Activated CD4-positive, alpha-beta T cell treated with anti-CD3 and anti-CD28 coated beads for 36 hours (primary cell): ENCODE results near the gene KLK8. TPM values are rescaled to one million over a fixed set of nuclear protein-coding genes. Genes with fewer than 3 reads are reported as not detected.

Source experiments
- ATAC-seq: fragments of 200-7000 bp; cut with Tn5 transposase; one replicate; pipeline ENCODE4 v1.10.0; 2021; ENCODE audit warnings: mild to moderate bottlenecking, moderate library complexity
- CTCF ChIA-PET: fragments of 350-600 bp; sonication (Branson Sonifier 250); formaldehyde crosslinking; loops from one replicate; lab custom pipeline; 2021; ENCODE audit warnings: antibody characterized with exemption; lab: Charles Lee
- POLR2A ChIA-PET: fragments of 350-600 bp; sonication (Branson Sonifier 250); formaldehyde crosslinking; loops from one replicate; lab custom pipeline; 2021; ENCODE audit warnings: antibody characterized with exemption, inconsistent platforms; lab: Charles Lee
- DNase-seq: peaks from one replicate; pipeline ENCODE4 v3.0.0-alpha.2; 2020
- H3K27ac Mint-ChIP-seq: one replicate; pipeline ENCODE4 v1.8.0; 2021; ENCODE audit warnings: mixed read lengths
- H3K27me3 Mint-ChIP-seq: one replicate; pipeline ENCODE4 v1.8.0; 2021; ENCODE audit warnings: mixed read lengths
- H3K36me3 Mint-ChIP-seq: one replicate; pipeline ENCODE4 v1.8.0; 2021; ENCODE audit warnings: low read depth, mixed read lengths
- H3K4me1 Mint-ChIP-seq: one replicate; pipeline ENCODE4 v1.8.0; 2021; ENCODE audit warnings: mixed read lengths
- H3K4me3 Mint-ChIP-seq: one replicate; pipeline ENCODE4 v1.8.0; 2021; ENCODE audit warnings: mild to moderate bottlenecking, moderate library complexity, mixed read lengths
- H3K9me3 Mint-ChIP-seq: one replicate; pipeline ENCODE4 v1.8.0; 2021; ENCODE audit warnings: low read depth, mixed read lengths
- intact Hi-C, 2 experiments: fragments of 100-400 bp; cut with DNase I in 1 of 2; cut with micrococcal nuclease in 1 of 2; formaldehyde crosslinking; loops; one replicate each; pipeline versions ENCODE4 v1.14.2 to v1.15.1; 2022 to 2024; cut with DNase I, micrococcal nuclease
- total RNA-seq, 2 experiments: library from RNA; stranded (reverse); gene quantifications; one replicate each; pipeline ENCODE4 v1.2.3, GENCODE V29; 2021

KLK8 gene
- total RNA-seq, 2 experiments from 2014 or later: not detected

GRCh38 chr19:51016798-51017683, 15.6 kb upstream of the KLK8 start:
- POLR2A ChIA-PET: interaction anchor here (0.6 kb wide), 1 partner anchor 137 kb away, joined by 4 read pairs; no protein-coding TSS in a partner anchor
- CTCF ChIA-PET: interaction anchor here (0.6 to 1.2 kb wide), 5 partner anchors 11 to 515 kb away, joined by 3 to 4 read pairs (median 3); no protein-coding TSS in a partner anchor
- Mint-ChIP-seq H3K4me1 (peaks cover 18% of the 10 kb centered on the region), H3K36me3 (no peaks in the 10 kb centered on the region), H3K27ac (no peak overlapping the region), H3K4me3 (no peak overlapping the region), H3K9me3 (no peaks in the 10 kb centered on the region), H3K27me3 (peaks cover 55% of the 10 kb centered on the region)
- ATAC-seq (no peak), DNase-seq (peak; percentile 51)
- intact Hi-C loops: loop anchor here in 1 of 2 experiments (5.0 kb wide), 1 partner anchor 85 kb away; no protein-coding TSS in a partner anchor

GRCh38 chr19:51015691-51016267, 14.4 kb upstream of the KLK8 start:
- H3K27me3 Mint-ChIP-seq: peaks cover 56% of the 10 kb centered on the region
- H3K36me3 Mint-ChIP-seq: no peaks in the 10 kb centered on the region
- CTCF ChIA-PET: no interaction called here
- POLR2A ChIA-PET: interaction anchor here (0.6 kb wide), 1 partner anchor 108 kb away, joined by 4 read pairs; no protein-coding TSS in a partner anchor
- H3K27ac Mint-ChIP-seq: no peak overlapping the region
- no peaks in the 10 kb centered on the region for H3K9me3 Mint-ChIP-seq
- H3K4me1 Mint-ChIP-seq: peaks cover 18% of the 10 kb centered on the region
- ATAC-seq (no peak), DNase-seq (no peak)
- intact Hi-C loops: loop anchor here in 1 of 2 experiments (5.0 kb wide), 1 partner anchor 83 kb away; no protein-coding TSS in a partner anchor
- no peak overlapping the region for H3K4me3 Mint-ChIP-seq

- Mint-ChIP-seq H3K9me3 (no peaks in the 10 kb centered on the region), H3K4me1 (peaks cover 15% of the 10 kb centered on the region), H3K36me3 (no peaks in the 10 kb centered on the region), H3K27me3 (peaks cover 53% of the 10 kb centered on the region), H3K4me3 (no peak overlapping the region), H3K27ac (no peak overlapping the region)
- POLR2A ChIA-PET: no interaction called here
- no peak for ATAC-seq
- no peak for DNase-seq
- CTCF ChIA-PET: no interaction called here
- intact Hi-C loops: no loop called here
These were observed 12.8 kb upstream of the KLK8 start for GRCh38 chr19:51014242-51014641.

GRCh38 chr19:51012661-51013190, 11.3 kb upstream of the KLK8 start:
- no peak overlapping the region for H3K27ac Mint-ChIP-seq
- peaks cover 9% of the 10 kb centered on the region for H3K4me1 Mint-ChIP-seq
- intact Hi-C loops: no loop called here
- H3K9me3 Mint-ChIP-seq: no peaks in the 10 kb centered on the region
- H3K36me3 Mint-ChIP-seq: no peaks in the 10 kb centered on the region
- H3K27me3 Mint-ChIP-seq: peaks cover 46% of the 10 kb centered on the region
- ATAC-seq (no peak), DNase-seq (no peak)
- POLR2A ChIA-PET: no interaction called here
- no peak overlapping the region for H3K4me3 Mint-ChIP-seq
- CTCF ChIA-PET: no interaction called here

- CTCF ChIA-PET: no interaction called here
- intact Hi-C loops: no loop called here
- ATAC-seq (no peak), DNase-seq (no peak)
- Mint-ChIP-seq H3K27ac (no peak overlapping the region), H3K27me3 (peaks cover 32% of the 10 kb centered on the region), H3K36me3 (no peaks in the 10 kb centered on the region), H3K4me1 (no peaks in the 10 kb centered on the region), H3K9me3 (no peaks in the 10 kb centered on the region), H3K4me3 (no peak overlapping the region)
- POLR2A ChIA-PET: no interaction called here
These were observed 8.8 kb upstream of the KLK8 start for GRCh38 chr19:51010066-51010795.

GRCh38 chr19:51009061-51009891, 7.9 kb upstream of the KLK8 start:
- no peak overlapping the region for H3K27ac Mint-ChIP-seq

GRCh38 chr19:51007488-51007887, 6.1 kb upstream of the KLK8 start:
- Mint-ChIP-seq H3K27ac (no peak overlapping the region), H3K4me3 (no peak overlapping the region), H3K9me3 (no peaks in the 10 kb centered on the region), H3K4me1 (no peaks in the 10 kb centered on the region), H3K36me3 (no peaks in the 10 kb centered on the region), H3K27me3 (peaks cover 21% of the 10 kb centered on the region)
- ATAC-seq (no peak), DNase-seq (no peak)
- intact Hi-C loops: no loop called here
- POLR2A ChIA-PET: no interaction called here
- CTCF ChIA-PET: no interaction called here

More at GRCh38 chr19:51009061-51009891, 7.9 kb upstream of the KLK8 start:
- Mint-ChIP-seq H3K27me3 (peaks cover 25% of the 10 kb centered on the region), H3K9me3 (no peaks in the 10 kb centered on the region), H3K36me3 (no peaks in the 10 kb centered on the region), H3K4me3 (no peak overlapping the region), H3K4me1 (no peaks in the 10 kb centered on the region)
- CTCF ChIA-PET: no interaction called here
- intact Hi-C loops: no loop called here
- DNase-seq (no peak), ATAC-seq (no peak)
- POLR2A ChIA-PET: no interaction called here

GRCh38 chr19:51006406-51006805, 5.0 kb upstream of the KLK8 start:
- H3K4me1 Mint-ChIP-seq: no peaks in the 10 kb centered on the region
- intact Hi-C loops: no loop called here
- H3K4me3 Mint-ChIP-seq: no peak overlapping the region
- POLR2A ChIA-PET: no interaction called here
- H3K27me3 Mint-ChIP-seq: peaks cover 29% of the 10 kb centered on the region
- H3K27ac Mint-ChIP-seq: no peak overlapping the region
- H3K9me3 Mint-ChIP-seq: no peaks in the 10 kb centered on the region
- DNase-seq: no peak
- H3K36me3 Mint-ChIP-seq: no peaks in the 10 kb centered on the region
- ATAC-seq: no peak
- CTCF ChIA-PET: no interaction called here

GRCh38 chr19:51005248-51005647, 3.8 kb upstream of the KLK8 start:
- ChIA-PET POLR2A (no interaction called here), CTCF (no interaction called here)
- intact Hi-C loops: no loop called here
- Mint-ChIP-seq H3K4me1 (no peaks in the 10 kb centered on the region), H3K27ac (no peak overlapping the region), H3K27me3 (peaks cover 30% of the 10 kb centered on the region), H3K4me3 (no peak overlapping the region), H3K9me3 (no peaks in the 10 kb centered on the region), H3K36me3 (no peaks in the 10 kb centered on the region)
- no peak for DNase-seq
- ATAC-seq: no peak

GRCh38 chr19:51003316-51003715, 1.9 kb upstream of the KLK8 start:
- Mint-ChIP-seq H3K4me3 (no peak overlapping the region), H3K27ac (no peak overlapping the region), H3K27me3 (peaks cover 30% of the 10 kb centered on the region), H3K36me3 (no peaks in the 10 kb centered on the region), H3K9me3 (no peaks in the 10 kb centered on the region), H3K4me1 (no peaks in the 10 kb centered on the region)
- intact Hi-C loops: no loop called here
- ATAC-seq: no peak
- DNase-seq: no peak
- CTCF ChIA-PET: no interaction called here
- POLR2A ChIA-PET: no interaction called here
